GM23338 (cell line): Measurements from ENCODE around the gene SEMA3C.

Experiments used
- CREB1 ChIP-seq: fragments of 250-450 bp; sonication (Bioruptor Pico); IDR thresholded peaks from 2 replicates; pipeline ENCODE4 v1.5.0; 2020; ENCODE audit warnings: low read depth, mild to moderate bottlenecking, moderate library complexity
- EZH2 ChIP-seq: fragments of 200-600 bp; sonication (generic); IDR thresholded peaks from one replicate; pipeline ENCODE4 v1.8.0; 2017; ENCODE audit warnings: antibody characterized with exemption, mild to moderate bottlenecking, low read depth; ENCODE audit not compliant: unreplicated experiment
- EZH2phosphoT487 ChIP-seq: fragments of 200-600 bp; sonication (generic); IDR thresholded peaks from one replicate; pipeline ENCODE4 v1.8.1; 2018; ENCODE audit warnings: antibody characterized with exemption; ENCODE audit not compliant: unreplicated experiment
- NANOG ChIP-seq: IDR thresholded peaks from 2 replicates; pipeline ENCODE4 v1.6.1; 2016; ENCODE audit warnings: antibody characterized with exemption, borderline replicate concordance
- POLR2AphosphoS5 ChIP-seq: IDR thresholded peaks from 2 replicates; pipeline ENCODE4 v1.6.1; 2016; ENCODE audit warnings: antibody characterized with exemption, low read depth
- STAT1 ChIP-seq: IDR thresholded peaks from one replicate; pipeline ENCODE4 v1.6.1; 2016; ENCODE audit warnings: antibody characterized with exemption; ENCODE audit not compliant: unreplicated experiment
- ZNF331 ChIP-seq: fragments of 250-450 bp; sonication (Bioruptor Pico); IDR thresholded peaks from 2 replicates; pipeline ENCODE4 v1.5.0; 2020; ENCODE audit warnings: low read depth, mild to moderate bottlenecking, moderate library complexity
- TF ChIP-seq, protein P1 (sequence below): IDR thresholded peaks from 2 replicates; pipeline ENCODE4 v1.6.1; 2016; ENCODE audit warnings: antibody characterized with exemption
- TF ChIP-seq, protein P2 (sequence below), 2 experiments: fragments of 200-600 bp in 1 of 2; sonication (generic) in 1 of 2; conservative IDR thresholded peaks; 2 replicates each; pipeline versions ENCODE4 v1.5.1 to v1.6.1; 2016 to 2017; ENCODE audit warnings: antibody characterized with exemption in 2 of 2, low read depth in 2 of 2, mild to moderate bottlenecking in 2 of 2, moderate library complexity in 1 of 2
- TF ChIP-seq, protein P3 (sequence below): IDR thresholded peaks from one replicate; pipeline ENCODE4 v1.6.1; 2018; ENCODE audit warnings: antibody characterized with exemption; ENCODE audit not compliant: unreplicated experiment

GRCh38 chr7:80910228-80910627 lies 8.6 kb downstream of the SEMA3C start:
- TF ChIP-seq, protein P1, sequence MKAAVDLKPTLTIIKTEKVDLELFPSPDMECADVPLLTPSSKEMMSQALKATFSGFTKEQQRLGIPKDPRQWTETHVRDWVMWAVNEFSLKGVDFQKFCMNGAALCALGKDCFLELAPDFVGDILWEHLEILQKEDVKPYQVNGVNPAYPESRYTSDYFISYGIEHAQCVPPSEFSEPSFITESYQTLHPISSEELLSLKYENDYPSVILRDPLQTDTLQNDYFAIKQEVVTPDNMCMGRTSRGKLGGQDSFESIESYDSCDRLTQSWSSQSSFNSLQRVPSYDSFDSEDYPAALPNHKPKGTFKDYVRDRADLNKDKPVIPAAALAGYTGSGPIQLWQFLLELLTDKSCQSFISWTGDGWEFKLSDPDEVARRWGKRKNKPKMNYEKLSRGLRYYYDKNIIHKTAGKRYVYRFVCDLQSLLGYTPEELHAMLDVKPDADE, result no peak
- TF ChIP-seq, protein P2, sequence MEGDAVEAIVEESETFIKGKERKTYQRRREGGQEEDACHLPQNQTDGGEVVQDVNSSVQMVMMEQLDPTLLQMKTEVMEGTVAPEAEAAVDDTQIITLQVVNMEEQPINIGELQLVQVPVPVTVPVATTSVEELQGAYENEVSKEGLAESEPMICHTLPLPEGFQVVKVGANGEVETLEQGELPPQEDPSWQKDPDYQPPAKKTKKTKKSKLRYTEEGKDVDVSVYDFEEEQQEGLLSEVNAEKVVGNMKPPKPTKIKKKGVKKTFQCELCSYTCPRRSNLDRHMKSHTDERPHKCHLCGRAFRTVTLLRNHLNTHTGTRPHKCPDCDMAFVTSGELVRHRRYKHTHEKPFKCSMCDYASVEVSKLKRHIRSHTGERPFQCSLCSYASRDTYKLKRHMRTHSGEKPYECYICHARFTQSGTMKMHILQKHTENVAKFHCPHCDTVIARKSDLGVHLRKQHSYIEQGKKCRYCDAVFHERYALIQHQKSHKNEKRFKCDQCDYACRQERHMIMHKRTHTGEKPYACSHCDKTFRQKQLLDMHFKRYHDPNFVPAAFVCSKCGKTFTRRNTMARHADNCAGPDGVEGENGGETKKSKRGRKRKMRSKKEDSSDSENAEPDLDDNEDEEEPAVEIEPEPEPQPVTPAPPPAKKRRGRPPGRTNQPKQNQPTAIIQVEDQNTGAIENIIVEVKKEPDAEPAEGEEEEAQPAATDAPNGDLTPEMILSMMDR (conservative IDR thresholded peaks at IDR 0.05; ENCODE audit: low read depth in 2 of 2), result no peak
- TF ChIP-seq NANOG (no peak), ZNF331 (CRISPR knock-in tag) (no peak), EZH2 (no peak), EZH2phosphoT487 (no peak), POLR2AphosphoS5 (no peak), CREB1 (CRISPR knock-in tag) (no peak), STAT1 (no peak)
- TF ChIP-seq, protein P3, sequence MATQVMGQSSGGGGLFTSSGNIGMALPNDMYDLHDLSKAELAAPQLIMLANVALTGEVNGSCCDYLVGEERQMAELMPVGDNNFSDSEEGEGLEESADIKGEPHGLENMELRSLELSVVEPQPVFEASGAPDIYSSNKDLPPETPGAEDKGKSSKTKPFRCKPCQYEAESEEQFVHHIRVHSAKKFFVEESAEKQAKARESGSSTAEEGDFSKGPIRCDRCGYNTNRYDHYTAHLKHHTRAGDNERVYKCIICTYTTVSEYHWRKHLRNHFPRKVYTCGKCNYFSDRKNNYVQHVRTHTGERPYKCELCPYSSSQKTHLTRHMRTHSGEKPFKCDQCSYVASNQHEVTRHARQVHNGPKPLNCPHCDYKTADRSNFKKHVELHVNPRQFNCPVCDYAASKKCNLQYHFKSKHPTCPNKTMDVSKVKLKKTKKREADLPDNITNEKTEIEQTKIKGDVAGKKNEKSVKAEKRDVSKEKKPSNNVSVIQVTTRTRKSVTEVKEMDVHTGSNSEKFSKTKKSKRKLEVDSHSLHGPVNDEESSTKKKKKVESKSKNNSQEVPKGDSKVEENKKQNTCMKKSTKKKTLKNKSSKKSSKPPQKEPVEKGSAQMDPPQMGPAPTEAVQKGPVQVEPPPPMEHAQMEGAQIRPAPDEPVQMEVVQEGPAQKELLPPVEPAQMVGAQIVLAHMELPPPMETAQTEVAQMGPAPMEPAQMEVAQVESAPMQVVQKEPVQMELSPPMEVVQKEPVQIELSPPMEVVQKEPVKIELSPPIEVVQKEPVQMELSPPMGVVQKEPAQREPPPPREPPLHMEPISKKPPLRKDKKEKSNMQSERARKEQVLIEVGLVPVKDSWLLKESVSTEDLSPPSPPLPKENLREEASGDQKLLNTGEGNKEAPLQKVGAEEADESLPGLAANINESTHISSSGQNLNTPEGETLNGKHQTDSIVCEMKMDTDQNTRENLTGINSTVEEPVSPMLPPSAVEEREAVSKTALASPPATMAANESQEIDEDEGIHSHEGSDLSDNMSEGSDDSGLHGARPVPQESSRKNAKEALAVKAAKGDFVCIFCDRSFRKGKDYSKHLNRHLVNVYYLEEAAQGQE, result no peak
